ENCODE results near the gene LHPP.

GRCh38 chr10:124495725-124496124 is 34.1 kb downstream of the LHPP start:
- TF ChIP-seq, protein P1, sequence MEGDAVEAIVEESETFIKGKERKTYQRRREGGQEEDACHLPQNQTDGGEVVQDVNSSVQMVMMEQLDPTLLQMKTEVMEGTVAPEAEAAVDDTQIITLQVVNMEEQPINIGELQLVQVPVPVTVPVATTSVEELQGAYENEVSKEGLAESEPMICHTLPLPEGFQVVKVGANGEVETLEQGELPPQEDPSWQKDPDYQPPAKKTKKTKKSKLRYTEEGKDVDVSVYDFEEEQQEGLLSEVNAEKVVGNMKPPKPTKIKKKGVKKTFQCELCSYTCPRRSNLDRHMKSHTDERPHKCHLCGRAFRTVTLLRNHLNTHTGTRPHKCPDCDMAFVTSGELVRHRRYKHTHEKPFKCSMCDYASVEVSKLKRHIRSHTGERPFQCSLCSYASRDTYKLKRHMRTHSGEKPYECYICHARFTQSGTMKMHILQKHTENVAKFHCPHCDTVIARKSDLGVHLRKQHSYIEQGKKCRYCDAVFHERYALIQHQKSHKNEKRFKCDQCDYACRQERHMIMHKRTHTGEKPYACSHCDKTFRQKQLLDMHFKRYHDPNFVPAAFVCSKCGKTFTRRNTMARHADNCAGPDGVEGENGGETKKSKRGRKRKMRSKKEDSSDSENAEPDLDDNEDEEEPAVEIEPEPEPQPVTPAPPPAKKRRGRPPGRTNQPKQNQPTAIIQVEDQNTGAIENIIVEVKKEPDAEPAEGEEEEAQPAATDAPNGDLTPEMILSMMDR (IDR thresholded peaks at IDR 0.05) = no peak
- TF ChIP-seq POLR2AphosphoS5 (IDR thresholded peaks at IDR 0.05) (no peak), POLR2A (IDR thresholded peaks at IDR 0.05) (no peak)
